ENCODE measurements around the gene FARS2. TPM values are rescaled to one million over a fixed set of nuclear protein-coding genes. Genes with fewer than 3 reads are reported as not detected.

Gene FARS2
- polyA plus RNA-seq, 3 donors, result 12.2 to 21.6 (median 17.7) TPM

DNA sequence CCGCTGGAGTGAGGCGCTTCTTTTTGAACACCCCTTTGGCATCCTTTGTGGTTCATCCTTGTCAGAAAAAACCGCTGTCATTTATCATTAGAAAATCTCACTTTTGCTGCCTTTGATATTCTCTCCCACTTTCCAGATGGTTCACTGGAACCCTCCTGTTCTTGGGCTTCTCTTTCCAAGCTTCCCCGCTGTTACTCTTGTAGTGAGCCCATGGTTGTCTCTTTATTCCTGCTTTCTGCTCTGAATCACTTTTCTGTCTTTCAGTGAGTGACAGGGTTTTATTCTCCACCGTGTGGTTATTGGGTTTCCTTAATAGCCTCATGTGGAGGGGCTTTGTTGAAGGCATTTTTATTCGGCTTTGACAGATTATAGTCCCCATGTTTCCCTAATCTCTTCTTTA is 117.0 kb downstream of the FARS2 start:
- Histone ChIP-seq H2AFZ (ENCODE audit: insufficient read depth, low read depth, low read length, poor library complexity, severe bottlenecking) (no peak overlapping the region), H3K27ac (ENCODE audit: low read depth in 1 of 2, low read length in 2 of 2) (no peak overlapping the region), H3K27me3 (ENCODE audit: control insufficient read depth in 2 of 2, insufficient read depth in 2 of 2, low read length in 2 of 2) (no peaks in the 10 kb centered on the region), H3K4me2 (replicated peaks; ENCODE audit: extremely low read depth, low read length, poor library complexity, severe bottlenecking) (no peak overlapping the region), H3K9me3 (replicated peaks in 1 of 2; ENCODE audit: control insufficient read depth in 1 of 2, insufficient read depth in 1 of 2, low read length in 2 of 2) (no peaks in the 10 kb centered on the region), H3K4me1 (ENCODE audit: control insufficient read depth in 1 of 2, insufficient read depth in 2 of 2, low read length in 2 of 2) (no peaks in the 10 kb centered on the region), H3K36me3 (replicated peaks in 1 of 2; ENCODE audit: control insufficient read depth in 1 of 2, insufficient read depth in 2 of 2, low read length in 2 of 2) (no peaks in the 10 kb centered on the region), H4K20me1 (ENCODE audit: insufficient read depth, low read length) (no peaks in the 10 kb centered on the region), H3K9ac (ENCODE audit: insufficient read depth, low read length, poor library complexity, severe bottlenecking) (no peak overlapping the region), H3K4me3 (replicated peaks in 1 of 3; ENCODE audit: low read depth in 2 of 3, low read length in 3 of 3) (no peak overlapping the region), H3K79me2 (ENCODE audit: insufficient read depth, low read length) (no peaks in the 10 kb centered on the region)
- peak overlapping the region in 1 of 7 donors; percentile 46 for H3K27ac Mint-ChIP-seq
- no peak for DNase-seq
- intact Hi-C loops (cut with micrococcal nuclease), result loop anchor here (5.0 to 10.0 kb wide), 2 partner anchors 234 to 236 kb away; no protein-coding TSS in a partner anchor
- H3K4me3 Mint-ChIP-seq, result no peak overlapping the region
- TF ChIP-seq, protein P1, sequence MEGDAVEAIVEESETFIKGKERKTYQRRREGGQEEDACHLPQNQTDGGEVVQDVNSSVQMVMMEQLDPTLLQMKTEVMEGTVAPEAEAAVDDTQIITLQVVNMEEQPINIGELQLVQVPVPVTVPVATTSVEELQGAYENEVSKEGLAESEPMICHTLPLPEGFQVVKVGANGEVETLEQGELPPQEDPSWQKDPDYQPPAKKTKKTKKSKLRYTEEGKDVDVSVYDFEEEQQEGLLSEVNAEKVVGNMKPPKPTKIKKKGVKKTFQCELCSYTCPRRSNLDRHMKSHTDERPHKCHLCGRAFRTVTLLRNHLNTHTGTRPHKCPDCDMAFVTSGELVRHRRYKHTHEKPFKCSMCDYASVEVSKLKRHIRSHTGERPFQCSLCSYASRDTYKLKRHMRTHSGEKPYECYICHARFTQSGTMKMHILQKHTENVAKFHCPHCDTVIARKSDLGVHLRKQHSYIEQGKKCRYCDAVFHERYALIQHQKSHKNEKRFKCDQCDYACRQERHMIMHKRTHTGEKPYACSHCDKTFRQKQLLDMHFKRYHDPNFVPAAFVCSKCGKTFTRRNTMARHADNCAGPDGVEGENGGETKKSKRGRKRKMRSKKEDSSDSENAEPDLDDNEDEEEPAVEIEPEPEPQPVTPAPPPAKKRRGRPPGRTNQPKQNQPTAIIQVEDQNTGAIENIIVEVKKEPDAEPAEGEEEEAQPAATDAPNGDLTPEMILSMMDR (IDR thresholded peaks at IDR 0.05), result no peak
- H3K4me1 Mint-ChIP-seq, result no peaks in the 10 kb centered on the region
- no peaks in the 10 kb centered on the region for H3K27me3 Mint-ChIP-seq (ENCODE audit: low read depth in 3 of 3)
- whole genome bisulfite sequencing (ENCODE audit: insufficient coverage), result 91% methylated on average over 3 of the region's 6 CpGs
- H3K9me3 Mint-ChIP-seq, result no peaks in the 10 kb centered on the region
- peaks cover 0 to 4% of the 10 kb centered on the region in 2 donors for H3K36me3 Mint-ChIP-seq

DNA sequence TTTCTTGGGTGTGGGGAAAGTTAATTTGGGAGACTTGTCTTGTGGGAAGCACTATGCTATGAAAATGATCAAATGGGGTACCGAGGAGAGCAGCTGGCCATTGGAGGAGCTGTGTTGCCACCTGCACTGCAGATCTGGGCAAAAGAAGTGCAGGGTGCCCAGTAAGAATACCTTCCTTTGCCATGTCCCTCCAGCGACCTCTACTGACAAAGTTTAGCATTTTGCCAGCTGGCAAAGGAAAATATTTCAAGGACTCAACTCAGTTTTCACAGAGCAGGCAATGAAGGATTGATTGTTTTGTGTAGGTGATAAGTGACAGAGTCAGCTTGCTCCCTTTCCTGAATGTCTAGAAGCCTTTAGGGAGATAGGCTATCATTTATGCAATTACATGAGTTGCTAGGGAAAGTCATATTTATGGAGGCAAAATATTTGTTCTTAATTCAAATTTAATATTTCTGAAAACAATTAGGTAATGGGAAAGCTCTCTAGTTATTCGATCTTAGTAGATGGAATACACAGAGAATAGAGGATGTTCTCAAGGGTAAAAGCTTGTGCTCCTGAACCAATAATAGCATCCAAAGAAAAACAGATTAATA is 118.4 kb downstream of the FARS2 start:
- Mint-ChIP-seq H3K4me1 (no peaks in the 10 kb centered on the region), H3K36me3 (no peaks in the 10 kb centered on the region), H3K27me3 (ENCODE audit: low read depth in 3 of 3) (no peaks in the 10 kb centered on the region), H3K27ac (no peak overlapping the region), H3K9me3 (no peaks in the 10 kb centered on the region), H3K4me3 (no peak overlapping the region)
- TF ChIP-seq, protein P1 (IDR thresholded peaks at IDR 0.05), result peak; percentile 76
- no peaks in the 10 kb centered on the region for H3K36me3 ChIP-seq (replicated peaks in 1 of 2; ENCODE audit: control insufficient read depth in 1 of 2, insufficient read depth in 2 of 2, low read length in 2 of 2)
- H3K4me1 ChIP-seq (ENCODE audit: control insufficient read depth in 1 of 2, insufficient read depth in 2 of 2, low read length in 2 of 2), result no peaks in the 10 kb centered on the region
- peak in 2 of 3 donors; percentile 5 to 24 for DNase-seq
- H3K79me2 ChIP-seq (ENCODE audit: insufficient read depth, low read length), result no peaks in the 10 kb centered on the region
- WGBS (ENCODE audit: insufficient coverage), result 50% methylated on average over 2 of the region's 3 CpGs
- H4K20me1 ChIP-seq (ENCODE audit: insufficient read depth, low read length), result no peaks in the 10 kb centered on the region
- H3K4me2 ChIP-seq (replicated peaks; ENCODE audit: extremely low read depth, low read length, poor library complexity, severe bottlenecking), result no peak overlapping the region
- no peak overlapping the region for H3K27ac ChIP-seq (ENCODE audit: low read depth in 1 of 2, low read length in 2 of 2)
- no peaks in the 10 kb centered on the region for H3K27me3 ChIP-seq (ENCODE audit: control insufficient read depth in 2 of 2, insufficient read depth in 2 of 2, low read length in 2 of 2)
- H3K9ac ChIP-seq (ENCODE audit: insufficient read depth, low read length, poor library complexity, severe bottlenecking), result no peak overlapping the region
- no peak overlapping the region for H2AFZ ChIP-seq (ENCODE audit: insufficient read depth, low read depth, low read length, poor library complexity, severe bottlenecking)
- H3K4me3 ChIP-seq (replicated peaks in 1 of 3; ENCODE audit: low read depth in 2 of 3, low read length in 3 of 3), result no peak overlapping the region
- intact Hi-C loops (cut with micrococcal nuclease), result loop anchor here (5.0 to 10.0 kb wide), 2 partner anchors 235 to 237 kb away; no protein-coding TSS in a partner anchor
- H3K9me3 ChIP-seq (replicated peaks in 1 of 2; ENCODE audit: control insufficient read depth in 1 of 2, insufficient read depth in 1 of 2, low read length in 2 of 2), result no peaks in the 10 kb centered on the region

Data from CD14-positive monocyte (primary cell).